HEK293 (cell line): ENCODE results near the gene SEMA3A.
A peak's percentile ranks its signal among the peaks of the same experiment; 100 is the strongest.

Experiments
- CTCF ChIA-PET: fragments of 350-600 bp; formaldehyde crosslinking; extraction: SDS; loops from one replicate; lab custom pipeline; 2021; ENCODE audit warnings: antibody characterized with exemption; lab: Yijun Ruan, JAX
- POLR2A ChIA-PET: fragments of 300-600 bp; formaldehyde crosslinking; extraction: SDS; loops from one replicate; lab custom pipeline; 2020; ENCODE audit warnings: antibody characterized with exemption, inconsistent platforms; lab: Yijun Ruan, JAX
- H3K27ac ChIP-seq: fragments of 200-500 bp; sonication (Bioruptor generic); 2 replicates; pipeline ENCODE4 v1.5.1; 2014; ENCODE audit warnings: low read depth, low read length, control low read depth, inconsistent platforms; ENCODE audit errors: extremely low read depth
- H3K36me3 ChIP-seq, 2 experiments: fragments of 200-500 bp in 1 of 2; sonication (Bioruptor generic) in 1 of 2; 1 replicate in 1 of 2; 2 replicates in 1 of 2; pipeline ENCODE4 v1.5.1; 2014 to 2017; ENCODE audit warnings: inconsistent platforms in 2 of 2, low read length in 2 of 2; ENCODE audit not compliant: control insufficient read depth in 2 of 2, insufficient read depth in 1 of 2
- H3K4me1 ChIP-seq: fragments of 200-500 bp; sonication (Bioruptor generic); 2 replicates; pipeline ENCODE4 v1.5.1; 2014; ENCODE audit warnings: mild to moderate bottlenecking, low read length, inconsistent platforms; ENCODE audit not compliant: control insufficient read depth, insufficient read depth
- H3K4me3 ChIP-seq: 2 replicates; pipeline ENCODE4 v1.5.1; 2011; ENCODE audit warnings: low read depth, mild to moderate bottlenecking, control low read depth, low read length, moderate library complexity
- H3K9me3 ChIP-seq: fragments of 200-500 bp; sonication (Bioruptor generic); 2 replicates; pipeline ENCODE4 v1.5.1; 2014; ENCODE audit warnings: low read depth, low read length, inconsistent platforms; ENCODE audit not compliant: control insufficient read depth, insufficient read depth
- BCL11A ChIP-seq: fragments of 450-650 bp; formaldehyde crosslinking; IDR thresholded peaks from 2 replicates; pipeline ENCODE4 v1.5.1; 2016; ENCODE audit warnings: low read depth, missing biosample characterization, missing genetic modification characterization
- GLI4 ChIP-seq: fragments of 450-650 bp; formaldehyde crosslinking; IDR thresholded peaks from 2 replicates; pipeline ENCODE4 v1.5.1; 2016; ENCODE audit warnings: missing biosample characterization, missing genetic modification characterization
- KLF9 ChIP-seq: fragments of 450-650 bp; formaldehyde crosslinking; IDR thresholded peaks from 2 replicates; pipeline ENCODE4 v1.5.1; 2016; ENCODE audit warnings: missing biosample characterization, missing genetic modification characterization, low read depth
- MYNN ChIP-seq: fragments of 450-650 bp; formaldehyde crosslinking; IDR thresholded peaks from 2 replicates; pipeline ENCODE4 v1.5.1; 2016; ENCODE audit warnings: missing biosample characterization, missing genetic modification characterization, borderline replicate concordance
- YY2 ChIP-seq: fragments of 450-650 bp; formaldehyde crosslinking; IDR thresholded peaks from 2 replicates; pipeline ENCODE4 v1.5.1; 2016; ENCODE audit warnings: missing biosample characterization, missing genetic modification characterization
- ZBTB7A ChIP-seq: fragments of 450-650 bp; formaldehyde crosslinking; IDR thresholded peaks from 2 replicates; pipeline ENCODE4 v1.5.1; 2016; ENCODE audit warnings: low read depth, missing biosample characterization, missing genetic modification characterization
- ZEB2 ChIP-seq: fragments of 450-650 bp; formaldehyde crosslinking; IDR thresholded peaks from 2 replicates; pipeline ENCODE4 v1.5.1; 2016; ENCODE audit warnings: missing biosample characterization, missing genetic modification characterization
- ZFHX2 ChIP-seq: fragments of 450-650 bp; formaldehyde crosslinking; conservative IDR thresholded peaks from 2 replicates; pipeline ENCODE4 v1.5.1; 2016; ENCODE audit warnings: missing biosample characterization, missing genetic modification characterization
- ZNF37A ChIP-seq: fragments of 450-650 bp; IDR thresholded peaks from 2 replicates; pipeline ENCODE4 v1.5.1; 2018; ENCODE audit warnings: missing biosample characterization, missing genetic modification characterization
- ZNF394 ChIP-seq: fragments of 450-650 bp; formaldehyde crosslinking; IDR thresholded peaks from 2 replicates; pipeline ENCODE4 v1.5.1; 2016; ENCODE audit warnings: missing biosample characterization, missing genetic modification characterization, mild to moderate bottlenecking, moderate library complexity, borderline replicate concordance
- ZNF549 ChIP-seq: fragments of 450-650 bp; IDR thresholded peaks from 2 replicates; pipeline ENCODE4 v1.5.1; 2018; ENCODE audit warnings: missing biosample characterization, missing genetic modification characterization, mild to moderate bottlenecking, inconsistent platforms, moderate library complexity
- ZNF629 ChIP-seq: fragments of 450-650 bp; formaldehyde crosslinking; IDR thresholded peaks from 2 replicates; pipeline ENCODE4 v1.5.1; 2017; ENCODE audit warnings: missing biosample characterization, missing genetic modification characterization
- ZNF677 ChIP-seq: fragments of 450-650 bp; IDR thresholded peaks from 2 replicates; pipeline ENCODE4 v1.5.0; 2018; ENCODE audit warnings: missing biosample characterization, mild to moderate bottlenecking, missing genetic modification characterization, moderate library complexity
- ZNF747 ChIP-seq: fragments of 450-650 bp; formaldehyde crosslinking; IDR thresholded peaks from 2 replicates; pipeline ENCODE4 v1.5.1; 2016; ENCODE audit warnings: missing biosample characterization, missing genetic modification characterization
- ZSCAN23 ChIP-seq: fragments of 450-650 bp; formaldehyde crosslinking; IDR thresholded peaks from 2 replicates; pipeline ENCODE4 v1.5.1; 2016; ENCODE audit warnings: missing biosample characterization, missing genetic modification characterization
- ZSCAN30 ChIP-seq: fragments of 450-650 bp; IDR thresholded peaks from 2 replicates; pipeline ENCODE4 v1.5.1; 2018; ENCODE audit warnings: missing biosample characterization, mild to moderate bottlenecking, missing genetic modification characterization, moderate library complexity
- TF ChIP-seq, protein P1 (sequence below): fragments of 450-650 bp; formaldehyde crosslinking; IDR thresholded peaks from 2 replicates; pipeline ENCODE4 v1.5.1; 2016; ENCODE audit warnings: missing biosample characterization, missing genetic modification characterization
- TF ChIP-seq, protein P2 (sequence below): fragments of 450-650 bp; formaldehyde crosslinking; IDR thresholded peaks from 2 replicates; pipeline ENCODE4 v1.5.1; 2016; ENCODE audit warnings: missing biosample characterization, missing genetic modification characterization
- TF ChIP-seq, protein P3 (sequence below): fragments of 450-650 bp; formaldehyde crosslinking; IDR thresholded peaks from 2 replicates; pipeline ENCODE4 v1.5.1; 2016; ENCODE audit warnings: missing biosample characterization, missing genetic modification characterization
- TF ChIP-seq, protein P4 (sequence below): fragments of 450-650 bp; formaldehyde crosslinking; IDR thresholded peaks from 2 replicates; pipeline ENCODE4 v1.5.1; 2016; ENCODE audit warnings: missing biosample characterization, missing genetic modification characterization

The SEMA3A gene

DNA sequence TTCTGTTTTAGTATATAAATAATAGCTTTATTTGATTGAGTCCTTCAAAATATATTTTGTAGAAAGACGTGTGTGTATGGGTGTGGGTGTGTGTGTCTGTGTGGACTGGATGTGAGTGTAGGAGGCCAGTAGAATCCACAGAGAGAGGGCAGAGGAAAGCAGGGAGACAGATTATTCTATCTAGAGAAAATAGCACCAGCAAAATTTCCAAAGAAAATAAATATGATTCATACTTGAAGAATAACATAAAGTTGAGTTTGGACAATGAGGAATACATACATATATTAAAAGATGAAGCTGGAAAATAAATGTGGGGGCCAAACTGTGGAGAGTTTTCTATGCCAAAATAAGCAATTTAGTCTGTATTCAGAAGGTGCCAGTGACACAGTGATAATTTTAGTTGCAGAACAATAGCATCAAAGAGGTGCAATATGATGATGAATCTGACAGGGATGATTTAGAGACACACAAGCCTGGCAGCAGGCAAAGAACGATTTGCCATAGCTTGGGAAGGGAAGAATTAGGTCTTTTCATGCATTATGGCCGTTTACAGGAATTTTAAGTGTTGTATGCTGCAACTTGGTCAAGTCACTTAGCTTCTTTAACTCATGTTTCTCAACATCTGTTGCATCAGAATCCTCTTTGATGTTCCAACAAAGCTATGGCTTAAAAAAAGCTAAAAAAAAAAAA, 121.3 kb downstream of the SEMA3A start:
- Histone ChIP-seq H3K36me3 (no peaks in the 10 kb centered on the region), H3K27ac (no peak overlapping the region), H3K4me1 (no peaks in the 10 kb centered on the region; the same call in 1 of the 2 replicates), H3K4me3 (no peak overlapping the region), H3K9me3 (no peaks in the 10 kb centered on the region)
- TF ChIP-seq, protein P1, sequence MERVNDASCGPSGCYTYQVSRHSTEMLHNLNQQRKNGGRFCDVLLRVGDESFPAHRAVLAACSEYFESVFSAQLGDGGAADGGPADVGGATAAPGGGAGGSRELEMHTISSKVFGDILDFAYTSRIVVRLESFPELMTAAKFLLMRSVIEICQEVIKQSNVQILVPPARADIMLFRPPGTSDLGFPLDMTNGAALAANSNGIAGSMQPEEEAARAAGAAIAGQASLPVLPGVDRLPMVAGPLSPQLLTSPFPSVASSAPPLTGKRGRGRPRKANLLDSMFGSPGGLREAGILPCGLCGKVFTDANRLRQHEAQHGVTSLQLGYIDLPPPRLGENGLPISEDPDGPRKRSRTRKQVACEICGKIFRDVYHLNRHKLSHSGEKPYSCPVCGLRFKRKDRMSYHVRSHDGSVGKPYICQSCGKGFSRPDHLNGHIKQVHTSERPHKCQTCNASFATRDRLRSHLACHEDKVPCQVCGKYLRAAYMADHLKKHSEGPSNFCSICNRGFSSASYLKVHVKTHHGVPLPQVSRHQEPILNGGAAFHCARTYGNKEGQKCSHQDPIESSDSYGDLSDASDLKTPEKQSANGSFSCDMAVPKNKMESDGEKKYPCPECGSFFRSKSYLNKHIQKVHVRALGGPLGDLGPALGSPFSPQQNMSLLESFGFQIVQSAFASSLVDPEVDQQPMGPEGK (tag by site-specific recombination), result no peak
- TF ChIP-seq ZFHX2 (tag by site-specific recombination), result 0 out of 2 replicates have a peak, but pooled peaks have one; percentile 21
- ChIA-PET CTCF (interaction anchor here (0.6 kb wide), 1 partner anchor 9 kb away, joined by 4 read pairs; no protein-coding TSS in a partner anchor), POLR2A (interaction anchor here (0.6 kb wide), 1 partner anchor 9 kb away, joined by 3 read pairs; no protein-coding TSS in a partner anchor)

DNA sequence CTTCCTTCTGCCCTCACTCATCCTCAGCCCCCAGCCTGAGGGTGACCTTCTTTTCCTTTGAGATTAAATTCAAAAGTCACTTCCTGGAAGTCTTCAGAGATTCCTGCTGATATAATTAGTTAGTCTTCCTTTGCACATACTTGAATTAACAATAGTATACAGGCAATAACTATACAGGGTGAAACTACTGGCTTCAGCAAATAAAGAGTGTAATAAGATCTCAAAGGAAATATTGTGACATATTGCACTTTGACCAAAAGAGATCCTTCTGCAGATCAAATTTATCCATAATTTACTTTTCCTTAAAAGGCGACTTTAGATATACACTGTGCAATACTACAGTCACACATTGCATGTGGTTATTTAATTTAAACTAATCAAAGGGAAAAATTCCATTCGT, 123.8 kb downstream of the SEMA3A start:
- Histone ChIP-seq H3K36me3 (no peaks in the 10 kb centered on the region), H3K27ac (no peak overlapping the region)
- TF ChIP-seq ZNF677 (tag by site-specific recombination) (no peak), ZNF394 (no peak), ZSCAN30 (tag by site-specific recombination) (no peak), BCL11A (no peak), ZEB2 (tag by site-specific recombination) (no peak), KLF9 (tag by site-specific recombination) (no peak), ZBTB7A (tag by site-specific recombination) (no peak), ZNF37A (tag by site-specific recombination) (no peak), MYNN (tag by site-specific recombination) (no peak), ZNF629 (tag by site-specific recombination) (no peak), ZNF747 (tag by site-specific recombination) (no peak), GLI4 (no peak), ZSCAN23 (tag by site-specific recombination) (no peak)
- TF ChIP-seq, all 188 proteins: peak for 0
- no peaks in the 10 kb centered on the region for H3K9me3 ChIP-seq
- ChIA-PET CTCF (no interaction called here), POLR2A (no interaction called here)
- no peak overlapping the region for H3K4me3 ChIP-seq
- H3K4me1 ChIP-seq, result no peaks in the 10 kb centered on the region; the same call in 1 of the 2 replicates

DNA sequence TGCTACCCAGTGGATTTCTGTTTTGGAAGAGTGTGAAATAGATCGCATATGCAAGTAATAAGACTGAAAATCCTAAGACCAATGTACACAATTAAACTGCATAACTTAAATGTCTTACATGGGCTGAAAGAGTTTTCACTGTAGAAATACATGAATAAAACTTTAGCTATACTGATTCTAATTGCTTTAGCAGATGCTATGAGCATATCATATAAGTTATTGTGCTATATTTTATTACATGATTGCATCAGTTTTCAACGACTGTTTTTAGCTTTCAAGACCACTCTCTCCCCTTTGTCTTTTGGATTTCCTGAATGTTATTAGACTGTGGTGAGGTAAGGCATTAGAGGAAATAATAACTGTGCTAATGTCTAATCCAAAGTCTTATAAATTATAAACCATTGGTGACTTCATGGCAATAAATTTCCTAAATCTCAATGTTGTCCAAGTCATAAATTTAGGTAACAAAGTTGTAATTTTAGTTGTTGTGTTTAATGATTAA, 124.5 kb downstream of the SEMA3A start:
- Histone ChIP-seq H3K4me1 (no peaks in the 10 kb centered on the region; the same call in 1 of the 2 replicates), H3K4me3 (no peak overlapping the region), H3K36me3 (no peaks in the 10 kb centered on the region), H3K27ac (no peak overlapping the region), H3K9me3 (no peaks in the 10 kb centered on the region)
- CTCF ChIA-PET, result no interaction called here
- POLR2A ChIA-PET, result no interaction called here
- TF ChIP-seq, protein P2, sequence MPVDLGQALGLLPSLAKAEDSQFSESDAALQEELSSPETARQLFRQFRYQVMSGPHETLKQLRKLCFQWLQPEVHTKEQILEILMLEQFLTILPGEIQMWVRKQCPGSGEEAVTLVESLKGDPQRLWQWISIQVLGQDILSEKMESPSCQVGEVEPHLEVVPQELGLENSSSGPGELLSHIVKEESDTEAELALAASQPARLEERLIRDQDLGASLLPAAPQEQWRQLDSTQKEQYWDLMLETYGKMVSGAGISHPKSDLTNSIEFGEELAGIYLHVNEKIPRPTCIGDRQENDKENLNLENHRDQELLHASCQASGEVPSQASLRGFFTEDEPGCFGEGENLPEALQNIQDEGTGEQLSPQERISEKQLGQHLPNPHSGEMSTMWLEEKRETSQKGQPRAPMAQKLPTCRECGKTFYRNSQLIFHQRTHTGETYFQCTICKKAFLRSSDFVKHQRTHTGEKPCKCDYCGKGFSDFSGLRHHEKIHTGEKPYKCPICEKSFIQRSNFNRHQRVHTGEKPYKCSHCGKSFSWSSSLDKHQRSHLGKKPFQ (tag by site-specific recombination), result no peak
- TF ChIP-seq, protein P3, sequence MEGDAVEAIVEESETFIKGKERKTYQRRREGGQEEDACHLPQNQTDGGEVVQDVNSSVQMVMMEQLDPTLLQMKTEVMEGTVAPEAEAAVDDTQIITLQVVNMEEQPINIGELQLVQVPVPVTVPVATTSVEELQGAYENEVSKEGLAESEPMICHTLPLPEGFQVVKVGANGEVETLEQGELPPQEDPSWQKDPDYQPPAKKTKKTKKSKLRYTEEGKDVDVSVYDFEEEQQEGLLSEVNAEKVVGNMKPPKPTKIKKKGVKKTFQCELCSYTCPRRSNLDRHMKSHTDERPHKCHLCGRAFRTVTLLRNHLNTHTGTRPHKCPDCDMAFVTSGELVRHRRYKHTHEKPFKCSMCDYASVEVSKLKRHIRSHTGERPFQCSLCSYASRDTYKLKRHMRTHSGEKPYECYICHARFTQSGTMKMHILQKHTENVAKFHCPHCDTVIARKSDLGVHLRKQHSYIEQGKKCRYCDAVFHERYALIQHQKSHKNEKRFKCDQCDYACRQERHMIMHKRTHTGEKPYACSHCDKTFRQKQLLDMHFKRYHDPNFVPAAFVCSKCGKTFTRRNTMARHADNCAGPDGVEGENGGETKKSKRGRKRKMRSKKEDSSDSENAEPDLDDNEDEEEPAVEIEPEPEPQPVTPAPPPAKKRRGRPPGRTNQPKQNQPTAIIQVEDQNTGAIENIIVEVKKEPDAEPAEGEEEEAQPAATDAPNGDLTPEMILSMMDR, result no peak
- TF ChIP-seq YY2 (tag by site-specific recombination) (no peak), ZNF549 (no peak)
- TF ChIP-seq, protein P4, sequence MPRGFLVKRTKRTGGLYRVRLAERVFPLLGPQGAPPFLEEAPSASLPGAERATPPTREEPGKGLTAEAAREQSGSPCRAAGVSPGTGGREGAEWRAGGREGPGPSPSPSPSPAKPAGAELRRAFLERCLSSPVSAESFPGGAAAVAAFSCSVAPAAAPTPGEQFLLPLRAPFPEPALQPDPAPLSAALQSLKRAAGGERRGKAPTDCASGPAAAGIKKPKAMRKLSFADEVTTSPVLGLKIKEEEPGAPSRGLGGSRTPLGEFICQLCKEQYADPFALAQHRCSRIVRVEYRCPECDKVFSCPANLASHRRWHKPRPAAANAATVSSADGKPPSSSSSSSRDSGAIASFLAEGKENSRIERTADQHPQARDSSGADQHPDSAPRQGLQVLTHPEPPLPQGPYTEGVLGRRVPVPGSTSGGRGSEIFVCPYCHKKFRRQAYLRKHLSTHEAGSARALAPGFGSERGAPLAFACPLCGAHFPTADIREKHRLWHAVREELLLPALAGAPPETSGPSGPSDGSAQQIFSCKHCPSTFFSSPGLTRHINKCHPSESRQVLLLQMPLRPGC (tag by site-specific recombination), result no peak
